CD4-positive, alpha-beta T cell (primary cell): ENCODE results near the gene SLC27A1. TPM values are rescaled to one million over a fixed set of nuclear protein-coding genes. Genes with fewer than 3 reads are reported as not detected.

Experiments
- ATAC-seq: fragments of 200-7000 bp; cut with Tn5 transposase; one replicate; pipeline ENCODE4 v1.10.0; 2022; ENCODE audit warnings: mild to moderate bottlenecking; ENCODE audit not compliant: poor library complexity
- CTCF ChIA-PET: fragments of 350-600 bp; sonication (Branson Sonifier 250); formaldehyde crosslinking; loops from one replicate; lab custom pipeline; 2021; ENCODE audit warnings: antibody characterized with exemption, inconsistent platforms; lab: Charles Lee
- POLR2A ChIA-PET: fragments of 350-600 bp; sonication (Branson Sonifier 250); formaldehyde crosslinking; loops from one replicate; lab custom pipeline; 2021; ENCODE audit warnings: antibody characterized with exemption, inconsistent platforms; lab: Charles Lee
- DNase-seq, 14 experiments: peaks; one replicate each; pipeline ENCODE4 v3.0.0-alpha.2; 2013 to 2020; ENCODE audit warnings: mixed read lengths in 2 of 14
- H3K27ac ChIP-seq, 2 donors: one replicate each; pipeline versions ENCODE4 v1.5.1 to v1.7.0; 2013; ENCODE audit warnings: low read length in 2 of 2, low read depth in 1 of 2, mild to moderate bottlenecking in 1 of 2
- H3K27me3 ChIP-seq, 2 experiments: 1 replicate in 1 of 2; 2 replicates in 1 of 2; pipeline versions ENCODE4 v1.6.1 to v1.7.0; 2013; ENCODE audit warnings: low read length in 2 of 2, control low read depth in 1 of 2, mild to moderate bottlenecking in 1 of 2, moderate library complexity in 1 of 2; ENCODE audit not compliant: insufficient read depth in 2 of 2, control insufficient read depth in 1 of 2
- H3K36me3 ChIP-seq: one replicate; pipeline ENCODE4 v1.6.1; 2013; ENCODE audit warnings: low read length, control low read depth; ENCODE audit not compliant: insufficient read depth
- H3K4me1 ChIP-seq: one replicate; pipeline ENCODE4 v1.6.1; 2013; ENCODE audit warnings: low read length, control low read depth; ENCODE audit not compliant: insufficient read depth
- H3K4me3 ChIP-seq: one replicate; pipeline ENCODE4 v1.5.1; 2013; ENCODE audit warnings: mild to moderate bottlenecking, low read length, moderate library complexity
- H3K9me3 ChIP-seq, 2 experiments: 1 replicate in 1 of 2; 2 replicates in 1 of 2; pipeline versions ENCODE4 v1.6.1 to v1.7.0; 2013; ENCODE audit warnings: low read length in 2 of 2, mild to moderate bottlenecking in 2 of 2, control low read depth in 1 of 2, moderate library complexity in 1 of 2; ENCODE audit not compliant: control insufficient read depth in 1 of 2, insufficient read depth in 1 of 2
- H3K27ac Mint-ChIP-seq: one replicate; pipeline ENCODE4 v1.8.0; 2020; ENCODE audit warnings: mixed read lengths
- H3K27me3 Mint-ChIP-seq: one replicate; pipeline ENCODE4 v1.8.0; 2021; ENCODE audit warnings: mixed read lengths
- H3K36me3 Mint-ChIP-seq: one replicate; pipeline ENCODE4 v1.8.0; 2021; ENCODE audit warnings: low read depth, mixed read lengths
- H3K4me1 Mint-ChIP-seq: one replicate; pipeline ENCODE4 v1.8.0; 2021; ENCODE audit warnings: low read depth, mixed read lengths
- H3K4me3 Mint-ChIP-seq: one replicate; pipeline ENCODE4 v1.8.0; 2020; ENCODE audit warnings: mild to moderate bottlenecking, mixed read lengths
- H3K9me3 Mint-ChIP-seq: one replicate; pipeline ENCODE4 v1.8.0; 2020; ENCODE audit warnings: mixed read lengths
- CTCF ChIP-seq: fragments of 200-600 bp; IDR thresholded peaks from one replicate; pipeline ENCODE4 v1.8.0; 2022; ENCODE audit warnings: antibody characterized with exemption, mild to moderate bottlenecking
- intact Hi-C, 2 experiments: fragments of 100-400 bp; cut with DNase I in 1 of 2; cut with micrococcal nuclease in 1 of 2; formaldehyde crosslinking; loops; one replicate each; pipeline versions ENCODE4 v1.15.1 to v1.9.0; 2023 to 2025; cut with DNase I, micrococcal nuclease
- total RNA-seq, 174 experiments: library from RNA in 2 of 174; stranded (reverse) in 2 of 174; gene quantifications; one replicate each; pipeline ENCODE4 v1.2.3 and lab custom pipeline; 2021 to 2026

Gene SLC27A1
- total RNA-seq, 2 experiments from 2014 or later: 3.0 TPM

GRCh38 chr19:17504030-17504429, 33.7 kb downstream of the SLC27A1 start:
- Mint-ChIP-seq H3K36me3 (no peaks in the 10 kb centered on the region), H3K27me3 (no peaks in the 10 kb centered on the region), H3K4me3 (no peak overlapping the region), H3K9me3 (no peaks in the 10 kb centered on the region), H3K27ac (no peak overlapping the region), H3K4me1 (peaks cover 13% of the 10 kb centered on the region)
- H3K9me3 ChIP-seq: no peaks in the 10 kb centered on the region
- H3K27ac ChIP-seq: no peak overlapping the region
- ATAC-seq: no peak
- no peak for DNase-seq
- no peak for TF ChIP-seq CTCF
- peaks cover 10% of the 10 kb centered on the region for H3K4me1 ChIP-seq
- POLR2A ChIA-PET: no interaction called here
- H3K36me3 ChIP-seq: peaks cover 14% of the 10 kb centered on the region
- no peak overlapping the region for H3K4me3 ChIP-seq
- intact Hi-C loops: no loop called here
- no peaks in the 10 kb centered on the region for H3K27me3 ChIP-seq
- CTCF ChIA-PET: no interaction called here

DNA sequence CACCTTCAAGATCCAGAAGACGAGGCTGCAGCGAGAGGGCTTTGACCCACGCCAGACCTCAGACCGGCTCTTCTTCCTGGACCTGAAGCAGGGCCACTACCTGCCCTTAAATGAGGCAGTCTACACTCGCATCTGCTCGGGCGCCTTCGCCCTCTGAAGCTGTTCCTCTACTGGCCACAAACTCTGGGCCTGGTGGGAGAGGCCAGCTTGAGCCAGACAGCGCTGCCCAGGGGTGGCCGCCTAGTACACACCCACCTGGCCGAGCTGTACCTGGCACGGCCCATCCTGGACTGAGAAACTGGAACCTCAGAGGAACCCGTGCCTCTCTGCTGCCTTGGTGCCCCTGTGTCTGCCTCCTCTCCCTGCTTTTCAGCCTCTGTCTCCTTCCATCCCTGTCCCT, 34.1 kb downstream of the SLC27A1 start:
- no peak overlapping the region for H3K4me3 ChIP-seq
- peaks cover 10% of the 10 kb centered on the region for H3K4me1 ChIP-seq
- Mint-ChIP-seq H3K36me3 (no peaks in the 10 kb centered on the region), H3K4me1 (peaks cover 12% of the 10 kb centered on the region), H3K27ac (no peak overlapping the region), H3K4me3 (no peak overlapping the region), H3K27me3 (no peaks in the 10 kb centered on the region), H3K9me3 (no peaks in the 10 kb centered on the region)
- H3K9me3 ChIP-seq: no peaks in the 10 kb centered on the region
- CTCF ChIA-PET: interaction anchor here (1.6 kb wide), 1 partner anchor 8 kb away, joined by 4 read pairs; no protein-coding TSS in a partner anchor
- intact Hi-C loops: no loop called here
- DNase-seq (no peak), ATAC-seq (no peak)
- POLR2A ChIA-PET: no interaction called here
- peaks cover 14% of the 10 kb centered on the region for H3K36me3 ChIP-seq
- no peak overlapping the region for H3K27ac ChIP-seq
- H3K27me3 ChIP-seq: no peaks in the 10 kb centered on the region
- no peak for TF ChIP-seq CTCF

- no peak for DNase-seq
- no peak overlapping the region for H3K4me3 ChIP-seq
- TF ChIP-seq CTCF: no peak
- peaks cover 12% of the 10 kb centered on the region for H3K4me1 Mint-ChIP-seq
- H3K9me3 Mint-ChIP-seq: no peaks in the 10 kb centered on the region
- no peak overlapping the region for H3K27ac Mint-ChIP-seq
- no peaks in the 10 kb centered on the region for H3K36me3 Mint-ChIP-seq
- H3K4me3 Mint-ChIP-seq: no peak overlapping the region
- H3K27me3 Mint-ChIP-seq: no peaks in the 10 kb centered on the region
- no peak overlapping the region for H3K27ac ChIP-seq
- peaks cover 14% of the 10 kb centered on the region for H3K36me3 ChIP-seq
- ChIA-PET POLR2A (no interaction called here), CTCF (interaction anchor here (1.6 kb wide), 1 partner anchor 9 kb away, joined by 4 read pairs; no protein-coding TSS in a partner anchor)
- H3K27me3 ChIP-seq: no peaks in the 10 kb centered on the region
- H3K4me1 ChIP-seq: peaks cover 5% of the 10 kb centered on the region
- intact Hi-C loops: no loop called here
- H3K9me3 ChIP-seq: no peaks in the 10 kb centered on the region
- ATAC-seq: no peak
These were observed 34.9 kb downstream of the SLC27A1 start for GRCh38 chr19:17505223-17505622.
